NT2/D1 (cell line): ENCODE measurements around the gene SLC6A19.

Experiments
- SUZ12 ChIP-seq: IDR thresholded peaks from 2 replicates; pipeline ENCODE4 v1.6.1; 2011; ENCODE audit not compliant: insufficient read length, insufficient read depth; ENCODE audit errors: extremely low read depth
- YY1 ChIP-seq: IDR thresholded peaks from 2 replicates; pipeline ENCODE4 v1.6.1; 2011; ENCODE audit not compliant: insufficient read length, insufficient read depth
- ZNF274 ChIP-seq: IDR thresholded peaks from 2 replicates; pipeline ENCODE4 v1.6.1; 2011; ENCODE audit warnings: mild to moderate bottlenecking, low read depth, low read length

DNA sequence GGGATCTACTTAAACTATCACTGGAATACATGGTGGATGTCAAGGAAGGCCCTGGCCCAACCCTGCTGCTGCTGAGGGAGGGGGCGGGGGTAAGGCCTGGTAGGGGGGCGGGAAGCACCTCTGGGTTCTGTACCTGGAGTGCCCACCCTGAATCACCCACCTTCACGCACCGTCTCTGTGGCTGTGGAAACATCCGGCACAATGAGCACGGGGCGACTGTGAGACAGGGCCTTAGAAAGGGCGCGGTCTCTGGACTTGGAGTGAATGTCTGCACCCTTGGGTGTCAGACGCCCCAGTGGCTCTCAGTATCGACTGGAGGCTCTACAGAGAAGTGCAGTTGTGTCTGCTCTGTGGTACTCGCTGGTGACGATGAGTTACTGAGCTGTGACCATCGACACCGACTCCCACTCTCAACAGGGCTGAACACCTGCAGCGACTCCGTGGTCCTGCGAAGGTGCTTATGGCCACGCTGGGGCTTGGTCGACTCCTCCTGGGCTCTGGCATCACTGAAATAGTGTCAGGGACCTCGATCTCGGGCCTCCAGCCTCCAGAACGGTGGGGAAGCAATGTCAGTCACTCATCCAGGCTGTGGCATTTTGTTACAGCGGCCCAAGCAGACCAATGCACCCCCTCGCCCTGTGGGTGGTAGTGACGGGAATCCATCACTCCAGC is 25.5 kb upstream of the SLC6A19 start:
- no peak for TF ChIP-seq YY1
- no peak for TF ChIP-seq ZNF274
- no peak for TF ChIP-seq SUZ12
